Endothelial cell (in vitro differentiated cells): ENCODE data around the gene PNPLA8. TPM values are rescaled to one million over a fixed set of nuclear protein-coding genes. Genes with fewer than 3 reads are reported as not detected.

Source experiments
- DNase-seq: peaks from one replicate; pipeline ENCODE4 v3.0.0; 2021; ENCODE audit warnings: low spot score
- H3K27ac Mint-ChIP-seq: one replicate; pipeline ENCODE4 v1.8.0; 2021; ENCODE audit warnings: mixed read lengths, inconsistent platforms; ENCODE audit not compliant: unreplicated experiment
- H3K27me3 Mint-ChIP-seq: one replicate; pipeline ENCODE4 v1.8.0; 2021; ENCODE audit warnings: mild to moderate bottlenecking, moderate library complexity, mixed read lengths, inconsistent platforms; ENCODE audit not compliant: unreplicated experiment
- H3K36me3 Mint-ChIP-seq: one replicate; pipeline ENCODE4 v1.8.0; 2021; ENCODE audit warnings: mild to moderate bottlenecking, low read depth, mixed read lengths, inconsistent platforms; ENCODE audit not compliant: unreplicated experiment
- H3K4me1 Mint-ChIP-seq: one replicate; pipeline ENCODE4 v1.8.0; 2021; ENCODE audit warnings: mild to moderate bottlenecking, mixed read lengths, inconsistent platforms; ENCODE audit not compliant: unreplicated experiment
- H3K4me3 Mint-ChIP-seq: one replicate; pipeline ENCODE4 v1.8.0; 2021; ENCODE audit warnings: mild to moderate bottlenecking, mixed read lengths, inconsistent platforms; ENCODE audit not compliant: unreplicated experiment
- H3K9me3 Mint-ChIP-seq: one replicate; pipeline ENCODE4 v1.8.0; 2021; ENCODE audit warnings: mixed read lengths, inconsistent platforms; ENCODE audit not compliant: unreplicated experiment
- CTCF ChIP-seq: fragments of 200-600 bp; sonication (generic); IDR thresholded peaks from one replicate; pipeline ENCODE4 v1.5.0; 2021; ENCODE audit warnings: antibody characterized with exemption; ENCODE audit not compliant: unreplicated experiment
- total RNA-seq: library from RNA; stranded (reverse); fragmentation: NEBNext Ultra II Directional; extraction: Animal tissue kit (Norgen Biotek cat#: 25700); gene quantifications from one replicate; pipeline ENCODE4 v1.2.1, GENCODE V29; 2021; ENCODE audit not compliant: unreplicated experiment

Gene PNPLA8
- total RNA-seq, 1 donor from 2014 or later: 15.6 TPM

DNA sequence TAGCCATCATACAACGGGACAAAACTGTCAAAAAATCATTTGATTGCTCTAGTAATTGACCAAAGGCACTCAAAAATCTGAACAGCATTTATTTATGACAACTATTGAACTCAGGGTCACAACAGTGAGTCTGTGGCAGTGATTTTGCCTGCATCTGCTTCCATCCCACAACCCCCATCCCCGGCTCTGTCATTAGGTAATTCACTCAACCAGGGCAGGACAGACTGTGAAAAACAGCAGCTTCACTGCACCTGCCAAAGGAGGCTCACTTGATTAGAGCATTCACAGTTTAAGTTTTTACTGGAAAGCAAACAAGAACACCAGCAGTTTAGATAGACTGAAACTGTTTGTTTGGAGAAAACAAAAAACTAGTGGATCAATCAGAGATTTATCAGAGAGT, 91.9 kb downstream of the PNPLA8 start:
- TF ChIP-seq CTCF: no peak

DNA sequence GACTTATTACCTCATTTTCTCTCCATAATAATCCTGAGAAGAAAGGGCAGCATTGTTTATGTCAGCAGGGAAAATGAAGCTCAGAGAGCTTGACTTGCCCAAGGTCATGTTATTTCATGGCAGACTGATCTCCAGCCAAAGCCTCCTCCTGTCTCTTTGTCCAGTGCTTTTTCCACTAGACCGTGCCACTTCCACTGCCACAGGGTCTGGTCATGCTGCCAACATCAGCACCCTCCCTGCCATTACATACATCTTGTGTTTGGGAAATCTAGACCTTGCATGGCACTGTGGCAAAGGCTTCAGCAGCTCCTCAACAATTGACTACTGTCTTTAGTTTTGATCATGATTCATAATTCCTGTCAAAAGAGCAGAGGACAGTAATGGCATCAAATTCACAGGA, 94.8 kb downstream of the PNPLA8 start:
- no peak for DNase-seq
- Mint-ChIP-seq H3K27ac (no peak overlapping the region), H3K4me3 (no peak overlapping the region), H3K27me3 (peaks cover 2% of the 10 kb centered on the region), H3K36me3 (no peaks in the 10 kb centered on the region), H3K9me3 (no peaks in the 10 kb centered on the region), H3K4me1 (no peaks in the 10 kb centered on the region)
- TF ChIP-seq CTCF: no peak

More for the DNA sequence above, 91.9 kb downstream of the PNPLA8 start:
- Mint-ChIP-seq H3K27ac (no peak overlapping the region), H3K4me3 (no peak overlapping the region), H3K36me3 (no peaks in the 10 kb centered on the region), H3K27me3 (peaks cover 2% of the 10 kb centered on the region), H3K9me3 (no peaks in the 10 kb centered on the region), H3K4me1 (no peaks in the 10 kb centered on the region)
- DNase-seq: no peak

DNA sequence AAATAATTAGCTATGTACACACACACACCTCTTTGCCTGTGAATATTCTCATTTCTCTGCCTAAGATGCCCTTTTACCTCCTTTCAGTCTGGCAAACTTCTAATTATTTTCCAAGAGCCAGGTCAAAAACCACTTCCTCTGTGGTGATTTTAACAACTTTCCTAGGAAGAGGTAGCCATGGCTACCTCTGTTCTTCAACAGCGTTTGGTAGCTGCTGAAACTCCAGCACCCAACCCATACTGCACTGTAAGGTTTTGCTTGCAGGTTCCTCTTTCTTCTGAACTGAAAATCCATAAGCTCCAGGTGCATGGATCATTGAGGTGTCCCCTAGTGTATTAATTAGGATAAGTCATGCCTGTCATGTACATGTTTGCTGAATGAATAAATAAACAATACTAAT, 95.3 kb downstream of the PNPLA8 start:
- H3K9me3 Mint-ChIP-seq: no peaks in the 10 kb centered on the region
- H3K27me3 Mint-ChIP-seq: peaks cover 2% of the 10 kb centered on the region
- TF ChIP-seq CTCF: no peak
- no peaks in the 10 kb centered on the region for H3K36me3 Mint-ChIP-seq
- no peak overlapping the region for H3K4me3 Mint-ChIP-seq
- no peak overlapping the region for H3K27ac Mint-ChIP-seq
- no peak for DNase-seq
- H3K4me1 Mint-ChIP-seq: no peaks in the 10 kb centered on the region

DNA sequence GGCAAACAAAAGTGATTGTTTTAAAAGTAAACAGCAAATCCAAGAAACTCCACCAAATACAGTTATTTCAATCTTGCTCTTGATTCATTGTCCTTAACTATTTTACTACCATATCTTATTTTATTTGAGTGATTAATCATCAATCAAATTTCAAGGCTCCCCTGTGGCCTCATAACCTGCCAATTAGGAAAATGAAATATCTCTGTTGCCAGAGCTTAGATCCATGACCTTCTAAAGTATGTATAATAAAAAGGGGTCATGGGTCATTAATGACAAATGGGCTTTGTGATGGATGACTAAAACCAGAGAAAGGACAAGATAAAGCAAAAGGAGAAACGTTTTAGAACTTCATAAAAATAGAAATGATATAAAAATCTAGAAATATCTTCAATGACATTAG, 98.2 kb downstream of the PNPLA8 start:
- no peaks in the 10 kb centered on the region for H3K9me3 Mint-ChIP-seq
- H3K27me3 Mint-ChIP-seq: peaks cover 2% of the 10 kb centered on the region
- no peak overlapping the region for H3K27ac Mint-ChIP-seq
- no peak for TF ChIP-seq CTCF
- peaks cover 5% of the 10 kb centered on the region for H3K4me1 Mint-ChIP-seq
- no peaks in the 10 kb centered on the region for H3K36me3 Mint-ChIP-seq
- no peak for DNase-seq
- no peak overlapping the region for H3K4me3 Mint-ChIP-seq

- peaks cover 4% of the 10 kb centered on the region for H3K27me3 Mint-ChIP-seq
- DNase-seq: no peak
- H3K36me3 Mint-ChIP-seq: no peaks in the 10 kb centered on the region
- TF ChIP-seq CTCF: no peak
- no peak overlapping the region for H3K27ac Mint-ChIP-seq
- H3K4me3 Mint-ChIP-seq: no peak overlapping the region
- peaks cover 10% of the 10 kb centered on the region for H3K4me1 Mint-ChIP-seq
- no peaks in the 10 kb centered on the region for H3K9me3 Mint-ChIP-seq
Observed at GRCh38 chr7:108425714-108426275, 100.1 kb downstream of the PNPLA8 start.
